ENCODE data around the gene FARSB. TPM values are rescaled to one million over a fixed set of nuclear protein-coding genes. Genes with fewer than 3 reads are reported as not detected.

FARSB gene
- total RNA-seq, 1 experiment from 2014 or later: 31.0 TPM

DNA sequence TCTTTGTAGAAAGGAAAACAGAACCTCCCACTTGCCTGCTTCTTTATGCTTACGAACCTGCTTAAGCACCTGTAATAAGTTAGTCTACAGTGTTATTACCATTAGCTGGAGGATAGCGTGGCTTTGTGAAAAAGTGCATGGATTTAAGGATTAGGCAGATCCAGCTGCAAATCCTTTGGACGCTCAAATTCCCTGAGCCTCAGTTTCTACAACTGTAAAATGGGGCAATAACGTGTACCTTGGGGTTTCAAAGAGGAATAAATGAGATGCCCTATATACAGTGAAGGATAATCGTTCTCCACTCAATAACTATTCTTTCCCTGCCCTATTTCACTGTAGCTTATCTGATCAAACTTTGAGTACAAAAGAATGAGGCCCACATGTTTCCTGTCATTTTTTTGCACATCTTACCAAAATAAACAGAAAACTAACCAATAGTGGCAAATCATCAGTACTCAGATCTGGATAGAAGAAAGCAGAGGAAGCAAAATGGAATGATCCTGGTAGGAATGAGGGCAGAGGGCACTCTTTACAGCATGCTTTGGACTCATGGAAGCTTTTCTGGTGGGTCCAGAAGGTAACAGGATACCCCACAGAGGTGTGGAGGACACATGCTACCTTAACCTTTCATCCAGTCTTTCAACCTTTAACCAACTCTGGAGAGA lies 30.3 kb upstream of the FARSB start (continued):
- TF ChIP-seq, protein P1, sequence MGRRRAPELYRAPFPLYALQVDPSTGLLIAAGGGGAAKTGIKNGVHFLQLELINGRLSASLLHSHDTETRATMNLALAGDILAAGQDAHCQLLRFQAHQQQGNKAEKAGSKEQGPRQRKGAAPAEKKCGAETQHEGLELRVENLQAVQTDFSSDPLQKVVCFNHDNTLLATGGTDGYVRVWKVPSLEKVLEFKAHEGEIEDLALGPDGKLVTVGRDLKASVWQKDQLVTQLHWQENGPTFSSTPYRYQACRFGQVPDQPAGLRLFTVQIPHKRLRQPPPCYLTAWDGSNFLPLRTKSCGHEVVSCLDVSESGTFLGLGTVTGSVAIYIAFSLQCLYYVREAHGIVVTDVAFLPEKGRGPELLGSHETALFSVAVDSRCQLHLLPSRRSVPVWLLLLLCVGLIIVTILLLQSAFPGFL (CRISPR knock-in tag; IDR thresholded peaks at IDR 0.05; ENCODE audit: borderline replicate concordance): no peak
- TF ChIP-seq ZNF423 (CRISPR knock-in tag; IDR thresholded peaks at IDR 0.05) (no peak), GABPB1 (CRISPR knock-in tag; IDR thresholded peaks at IDR 0.05) (no peak), ATF1 (CRISPR knock-in tag; IDR thresholded peaks at IDR 0.05) (no peak), RELA (CRISPR knock-in tag; IDR thresholded peaks at IDR 0.05; ENCODE audit: borderline replicate concordance) (no peak)
- TF ChIP-seq, protein P2, sequence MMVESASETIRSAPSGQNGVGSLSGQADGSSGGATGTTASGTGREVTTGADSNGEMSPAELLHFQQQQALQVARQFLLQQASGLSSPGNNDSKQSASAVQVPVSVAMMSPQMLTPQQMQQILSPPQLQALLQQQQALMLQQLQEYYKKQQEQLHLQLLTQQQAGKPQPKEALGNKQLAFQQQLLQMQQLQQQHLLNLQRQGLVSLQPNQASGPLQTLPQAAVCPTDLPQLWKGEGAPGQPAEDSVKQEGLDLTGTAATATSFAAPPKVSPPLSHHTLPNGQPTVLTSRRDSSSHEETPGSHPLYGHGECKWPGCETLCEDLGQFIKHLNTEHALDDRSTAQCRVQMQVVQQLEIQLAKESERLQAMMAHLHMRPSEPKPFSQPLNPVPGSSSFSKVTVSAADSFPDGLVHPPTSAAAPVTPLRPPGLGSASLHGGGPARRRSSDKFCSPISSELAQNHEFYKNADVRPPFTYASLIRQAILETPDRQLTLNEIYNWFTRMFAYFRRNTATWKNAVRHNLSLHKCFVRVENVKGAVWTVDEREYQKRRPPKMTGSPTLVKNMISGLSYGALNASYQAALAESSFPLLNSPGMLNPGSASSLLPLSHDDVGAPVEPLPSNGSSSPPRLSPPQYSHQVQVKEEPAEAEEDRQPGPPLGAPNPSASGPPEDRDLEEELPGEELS (CRISPR knock-in tag; IDR thresholded peaks at IDR 0.05): no peak

DNA sequence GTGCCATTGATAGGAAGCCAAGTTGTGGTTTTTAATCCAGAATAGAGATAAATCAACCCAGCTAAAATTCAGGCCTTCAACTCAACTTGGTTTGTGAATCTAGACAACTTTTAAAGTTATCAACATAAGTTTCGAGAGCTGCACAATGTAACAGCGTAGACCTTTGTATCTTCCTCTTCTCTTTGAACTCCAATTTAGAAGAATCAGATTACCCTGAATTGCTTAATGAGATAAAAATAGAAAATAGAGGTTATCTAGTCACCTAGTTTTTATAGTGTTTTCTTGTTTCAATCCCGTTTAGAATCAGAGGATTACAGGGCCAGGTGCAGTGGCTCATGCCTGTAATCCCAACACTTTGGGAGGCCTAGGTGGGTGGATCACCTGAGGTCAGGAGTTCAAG lies 27.9 kb upstream of the FARSB start:
- Mint-ChIP-seq H3K4me3 (no peak overlapping the region), H3K27ac (no peak overlapping the region), H3K9me3 (no peaks in the 10 kb centered on the region), H3K27me3 (ENCODE audit: low read depth) (no peaks in the 10 kb centered on the region), H3K4me1 (no peaks in the 10 kb centered on the region), H3K36me3 (no peaks in the 10 kb centered on the region)
- TF ChIP-seq ZNF416 (CRISPR knock-in tag; IDR thresholded peaks at IDR 0.05) (no peak), NR3C1 (CRISPR knock-in tag; conservative IDR thresholded peaks at IDR 0.05; ENCODE audit: low read depth) (no peak), ZBTB21 (CRISPR knock-in tag; IDR thresholded peaks at IDR 0.05; ENCODE audit: borderline replicate concordance) (no peak), ZNF423 (CRISPR knock-in tag; IDR thresholded peaks at IDR 0.05) (no peak), ESRRA (CRISPR knock-in tag; IDR thresholded peaks at IDR 0.05; ENCODE audit: borderline replicate concordance) (no peak)
- DNase-seq (ENCODE audit: low spot score) (no peak), ATAC-seq (no peak)
- CTCF ChIA-PET: no interaction called here
- POLR2A ChIA-PET: no interaction called here

DNA sequence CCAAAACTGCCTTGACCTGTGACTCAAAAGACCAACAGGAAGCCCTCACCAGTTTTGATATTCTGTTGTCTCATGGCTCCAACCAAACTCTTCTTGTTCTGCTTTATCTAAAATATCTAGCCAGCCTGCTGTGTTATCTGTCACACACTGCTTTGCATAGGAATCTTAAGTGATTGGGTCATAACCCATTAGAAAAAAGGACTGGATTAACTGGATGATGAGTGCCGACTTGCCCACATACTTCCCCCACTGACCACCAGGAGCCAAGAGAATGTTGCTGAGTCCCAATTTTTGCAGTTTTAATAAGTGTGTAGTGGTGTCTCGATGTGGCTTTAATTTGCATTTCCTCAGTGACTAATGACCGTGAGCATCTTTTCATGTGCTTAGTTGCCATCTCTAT lies 22.1 kb upstream of the FARSB start:
- Mint-ChIP-seq H3K9me3 (no peaks in the 10 kb centered on the region), H3K4me1 (peaks cover 2% of the 10 kb centered on the region; the same call in 1 of the 2 replicates), H3K27ac (no peak overlapping the region), H3K27me3 (ENCODE audit: low read depth) (peaks cover 12% of the 10 kb centered on the region), H3K36me3 (no peaks in the 10 kb centered on the region), H3K4me3 (no peak overlapping the region)
- ChIA-PET CTCF (interaction anchor here (1.0 kb wide), 1 partner anchor 13 kb away, joined by 3 read pairs; no protein-coding TSS in a partner anchor), POLR2A (interaction anchor here (0.7 kb wide), 1 partner anchor 70 kb away, joined by 3 read pairs; no protein-coding TSS in a partner anchor)
- ATAC-seq: no peak
- TF ChIP-seq, protein P3, sequence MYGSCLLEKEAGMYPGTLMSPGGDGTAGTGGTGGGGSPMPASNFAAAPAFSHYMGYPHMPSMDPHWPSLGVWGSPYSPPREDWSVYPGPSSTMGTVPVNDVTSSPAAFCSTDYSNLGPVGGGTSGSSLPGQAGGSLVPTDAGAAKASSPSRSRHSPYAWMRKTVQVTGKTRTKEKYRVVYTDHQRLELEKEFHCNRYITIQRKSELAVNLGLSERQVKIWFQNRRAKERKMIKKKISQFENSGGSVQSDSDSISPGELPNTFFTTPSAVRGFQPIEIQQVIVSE (CRISPR knock-in tag; IDR thresholded peaks at IDR 0.05; ENCODE audit: borderline replicate concordance): no peak
- TF ChIP-seq HMGA2 (CRISPR knock-in tag; IDR thresholded peaks at IDR 0.05) (no peak), ZNF232 (CRISPR knock-in tag; IDR thresholded peaks at IDR 0.05) (no peak), ZNF423 (CRISPR knock-in tag; IDR thresholded peaks at IDR 0.05) (no peak), NR3C1 (CRISPR knock-in tag; conservative IDR thresholded peaks at IDR 0.05; ENCODE audit: low read depth) (no peak), ZBTB21 (CRISPR knock-in tag; IDR thresholded peaks at IDR 0.05; ENCODE audit: borderline replicate concordance) (no peak), TEAD4 (CRISPR knock-in tag; IDR thresholded peaks at IDR 0.05) (no peak), GTF2I (CRISPR knock-in tag; conservative IDR thresholded peaks at IDR 0.05) (no peak)
- TF ChIP-seq, protein P4, sequence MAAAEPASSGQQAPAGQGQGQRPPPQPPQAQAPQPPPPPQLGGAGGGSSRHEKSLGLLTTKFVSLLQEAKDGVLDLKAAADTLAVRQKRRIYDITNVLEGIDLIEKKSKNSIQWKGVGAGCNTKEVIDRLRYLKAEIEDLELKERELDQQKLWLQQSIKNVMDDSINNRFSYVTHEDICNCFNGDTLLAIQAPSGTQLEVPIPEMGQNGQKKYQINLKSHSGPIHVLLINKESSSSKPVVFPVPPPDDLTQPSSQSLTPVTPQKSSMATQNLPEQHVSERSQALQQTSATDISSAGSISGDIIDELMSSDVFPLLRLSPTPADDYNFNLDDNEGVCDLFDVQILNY (CRISPR knock-in tag; IDR thresholded peaks at IDR 0.05): no peak
- TF ChIP-seq, protein P5, sequence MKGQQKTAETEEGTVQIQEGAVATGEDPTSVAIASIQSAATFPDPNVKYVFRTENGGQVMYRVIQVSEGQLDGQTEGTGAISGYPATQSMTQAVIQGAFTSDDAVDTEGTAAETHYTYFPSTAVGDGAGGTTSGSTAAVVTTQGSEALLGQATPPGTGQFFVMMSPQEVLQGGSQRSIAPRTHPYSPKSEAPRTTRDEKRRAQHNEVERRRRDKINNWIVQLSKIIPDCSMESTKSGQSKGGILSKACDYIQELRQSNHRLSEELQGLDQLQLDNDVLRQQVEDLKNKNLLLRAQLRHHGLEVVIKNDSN (CRISPR knock-in tag; IDR thresholded peaks at IDR 0.05): no peak
- TF ChIP-seq, protein P6, sequence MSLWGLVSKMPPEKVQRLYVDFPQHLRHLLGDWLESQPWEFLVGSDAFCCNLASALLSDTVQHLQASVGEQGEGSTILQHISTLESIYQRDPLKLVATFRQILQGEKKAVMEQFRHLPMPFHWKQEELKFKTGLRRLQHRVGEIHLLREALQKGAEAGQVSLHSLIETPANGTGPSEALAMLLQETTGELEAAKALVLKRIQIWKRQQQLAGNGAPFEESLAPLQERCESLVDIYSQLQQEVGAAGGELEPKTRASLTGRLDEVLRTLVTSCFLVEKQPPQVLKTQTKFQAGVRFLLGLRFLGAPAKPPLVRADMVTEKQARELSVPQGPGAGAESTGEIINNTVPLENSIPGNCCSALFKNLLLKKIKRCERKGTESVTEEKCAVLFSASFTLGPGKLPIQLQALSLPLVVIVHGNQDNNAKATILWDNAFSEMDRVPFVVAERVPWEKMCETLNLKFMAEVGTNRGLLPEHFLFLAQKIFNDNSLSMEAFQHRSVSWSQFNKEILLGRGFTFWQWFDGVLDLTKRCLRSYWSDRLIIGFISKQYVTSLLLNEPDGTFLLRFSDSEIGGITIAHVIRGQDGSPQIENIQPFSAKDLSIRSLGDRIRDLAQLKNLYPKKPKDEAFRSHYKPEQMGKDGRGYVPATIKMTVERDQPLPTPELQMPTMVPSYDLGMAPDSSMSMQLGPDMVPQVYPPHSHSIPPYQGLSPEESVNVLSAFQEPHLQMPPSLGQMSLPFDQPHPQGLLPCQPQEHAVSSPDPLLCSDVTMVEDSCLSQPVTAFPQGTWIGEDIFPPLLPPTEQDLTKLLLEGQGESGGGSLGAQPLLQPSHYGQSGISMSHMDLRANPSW (CRISPR knock-in tag; conservative IDR thresholded peaks at IDR 0.05; ENCODE audit: low read depth): no peak
- DNase-seq (ENCODE audit: low spot score): no peak
